Fibroblast of peridontal ligament (primary cell): ENCODE measurements around the gene VTN.
A peak's percentile ranks its signal among the peaks of the same experiment; 100 is the strongest.

ENCODE experiments used
- DNase-seq: peaks from one replicate; pipeline ENCODE4 v3.0.0-alpha.2; 2010; ENCODE audit errors: extremely low read depth

Gene VTN

DNA sequence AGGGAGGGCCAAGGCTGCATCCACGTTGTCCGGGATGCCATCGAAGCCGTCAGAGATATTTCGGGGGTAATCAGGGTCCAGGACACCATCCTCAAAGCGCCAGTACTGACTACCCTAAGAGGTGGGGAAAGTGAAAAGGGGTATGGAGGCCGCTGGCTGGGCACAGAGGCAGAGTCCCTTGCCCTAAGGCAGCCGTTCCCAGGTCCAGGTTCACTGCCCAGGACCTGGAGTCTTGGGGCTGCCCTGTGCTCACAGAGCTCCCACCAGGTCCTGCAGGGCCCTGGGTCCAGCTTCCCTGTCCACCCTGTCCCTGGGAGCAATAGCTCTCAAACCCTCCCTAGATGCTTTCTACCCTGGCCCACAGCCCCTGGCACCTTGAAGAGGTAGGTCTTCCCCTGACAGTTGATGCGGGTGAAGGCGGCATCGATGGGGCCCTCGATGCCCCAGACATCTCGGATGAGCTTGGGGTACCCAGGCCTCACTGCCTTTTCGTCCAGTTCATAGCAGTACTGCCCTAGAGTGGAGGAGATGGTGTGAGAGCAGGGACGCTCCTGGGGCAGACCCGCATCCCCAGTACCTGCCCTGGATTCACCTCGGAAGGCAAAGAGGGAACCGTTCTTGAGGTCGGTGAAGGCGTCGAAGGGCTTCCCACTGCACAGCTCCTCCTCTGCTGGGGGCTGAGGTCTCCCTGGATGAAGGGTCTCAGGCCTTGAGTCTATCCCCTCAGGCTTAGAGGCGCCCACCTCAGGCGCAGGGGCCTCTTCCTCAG is 1.0 kb downstream of the VTN start:
- no peak for DNase-seq

GRCh38 chr17:28368306-28368831 is 1.7 kb downstream of the VTN start:
- DNase-seq, result no peak

DNA sequence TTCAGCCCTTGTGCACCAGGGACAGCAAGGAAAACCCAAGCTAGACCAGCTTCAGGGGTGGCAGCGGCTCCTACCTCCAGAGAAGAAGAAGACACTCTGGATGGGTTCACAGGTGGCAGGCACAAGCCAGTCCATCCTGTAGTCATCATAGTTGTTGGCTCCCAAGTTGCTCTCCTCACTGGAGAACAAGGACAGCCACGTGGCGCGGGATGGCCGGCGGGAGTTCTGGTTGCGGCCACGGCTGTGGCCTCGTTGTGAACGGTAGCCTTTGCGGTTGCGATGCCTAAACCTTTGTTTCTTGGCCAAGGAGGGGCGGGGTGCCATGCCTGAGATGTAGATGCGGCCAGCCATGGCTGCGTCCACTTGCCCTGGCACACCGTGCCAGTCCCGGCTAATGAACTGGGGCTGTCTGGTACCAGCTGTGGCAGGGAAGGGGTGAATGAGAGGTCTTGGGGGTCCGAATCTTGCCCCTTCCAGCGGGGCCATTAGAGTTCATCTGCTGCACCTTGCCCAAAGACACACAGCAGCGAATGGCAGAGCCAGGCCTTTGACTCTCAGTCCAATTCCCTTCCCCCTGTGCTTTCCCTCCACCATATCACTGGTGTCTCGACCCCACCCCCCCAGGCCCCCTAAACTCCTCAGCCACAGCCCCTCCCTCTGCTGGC is 2.3 kb downstream of the VTN start:
- no peak for DNase-seq

- DNase-seq, result no peak
Observed at GRCh38 chr17:28366605-28367004, 3.5 kb downstream of the VTN start.

DNA sequence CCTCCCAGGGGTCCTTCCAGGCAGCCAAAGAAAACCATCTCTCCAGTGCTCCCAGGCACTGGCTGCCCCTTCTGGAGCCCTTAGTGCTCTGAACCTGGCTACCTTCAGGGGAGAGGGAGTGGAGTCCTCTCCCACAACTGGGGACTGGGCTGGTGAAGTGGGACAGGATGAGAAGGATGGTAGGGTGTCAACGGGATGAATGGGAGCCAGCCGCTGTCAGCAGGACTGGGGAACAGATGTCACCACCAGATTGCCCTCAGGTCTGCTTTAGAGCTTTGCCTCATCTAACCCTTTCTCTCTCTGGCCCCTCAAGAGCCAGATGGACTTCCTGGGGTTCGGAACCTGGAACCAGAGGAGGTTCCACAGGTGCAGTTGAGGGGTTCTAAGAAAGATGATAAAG is 4.6 kb downstream of the VTN start:
- DNase-seq, result no peak

GRCh38 chr17:28364665-28365363 is 5.3 kb downstream of the VTN start, which contains the start of gene SEBOX:
TSS of gene SEBOX (minus strand) at chr17:28365199. CDS start at chr17:28365151, 48 bp downstream.
- DNase-seq, result no peak

GRCh38 chr17:28363776-28364650 is 6.1 kb downstream of the VTN start:
- DNase-seq, result no peak

DNA sequence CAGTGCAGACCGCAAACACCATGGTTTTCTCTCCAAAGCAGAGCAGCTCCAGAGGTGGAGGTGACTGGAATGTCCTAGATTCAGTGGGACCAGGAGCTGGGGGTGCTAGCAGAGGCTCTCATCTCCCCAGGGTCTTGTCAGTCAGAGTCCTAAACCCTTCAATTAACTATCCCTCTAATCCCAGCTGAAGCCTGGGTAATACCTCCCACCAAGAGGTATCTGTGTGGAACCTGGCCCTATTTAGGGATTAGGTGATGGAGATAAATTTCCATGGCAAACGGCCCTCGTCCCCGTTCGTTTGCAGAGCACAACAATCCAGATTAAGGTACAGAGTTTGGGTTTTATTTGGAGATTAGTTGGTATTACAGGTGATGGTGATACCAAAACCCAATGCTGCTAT is 6.9 kb downstream of the VTN start:
- no peak for DNase-seq

DNA sequence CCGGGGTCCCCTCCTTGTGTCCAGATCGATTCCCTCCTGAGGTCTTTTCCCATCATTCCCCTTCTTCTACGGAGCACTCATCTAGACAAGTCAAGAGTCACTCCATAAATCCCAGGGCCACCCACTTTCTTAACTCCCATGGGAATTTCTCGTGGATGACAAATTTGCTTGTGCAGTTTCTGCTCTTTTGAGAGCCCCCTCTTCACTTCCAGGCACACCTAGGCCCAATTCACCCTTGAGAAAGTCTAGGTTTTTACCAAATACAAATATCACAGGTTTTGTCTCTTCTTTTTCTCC is 12.3 kb downstream of the VTN start:
- peak; percentile 26 for DNase-seq

GRCh38 chr17:28357061-28357900 is 12.8 kb downstream of the VTN start, which contains the start of gene POLDIP2:
TSS of gene POLDIP2 (minus strand) at chr17:28357527. CDS start at chr17:28357448, 79 bp downstream.
- DNase-seq, result peak; percentile 91

DNA sequence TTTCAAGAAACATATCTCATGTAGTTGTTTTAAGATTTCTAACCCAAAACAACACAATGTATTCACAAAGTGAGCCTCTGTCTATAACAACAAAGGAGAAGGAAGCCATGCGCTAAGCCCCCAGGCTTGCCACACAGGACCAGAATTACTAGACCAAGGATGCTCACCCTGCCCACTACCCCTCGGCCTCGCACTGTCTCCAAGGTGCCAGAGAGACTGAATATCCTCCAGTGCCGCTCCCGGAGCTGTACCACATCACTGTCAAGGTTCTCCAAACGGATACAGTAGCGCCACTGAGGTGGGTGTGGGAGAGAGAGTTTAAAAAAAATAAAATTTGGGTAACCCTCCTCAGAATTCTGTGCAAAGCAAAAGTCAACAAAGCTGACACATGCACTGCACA is 19.8 kb downstream of the VTN start:
- no peak for DNase-seq

- DNase-seq, result no peak
Observed at GRCh38 chr17:28348979-28349378, 21.1 kb downstream of the VTN start.

DNA sequence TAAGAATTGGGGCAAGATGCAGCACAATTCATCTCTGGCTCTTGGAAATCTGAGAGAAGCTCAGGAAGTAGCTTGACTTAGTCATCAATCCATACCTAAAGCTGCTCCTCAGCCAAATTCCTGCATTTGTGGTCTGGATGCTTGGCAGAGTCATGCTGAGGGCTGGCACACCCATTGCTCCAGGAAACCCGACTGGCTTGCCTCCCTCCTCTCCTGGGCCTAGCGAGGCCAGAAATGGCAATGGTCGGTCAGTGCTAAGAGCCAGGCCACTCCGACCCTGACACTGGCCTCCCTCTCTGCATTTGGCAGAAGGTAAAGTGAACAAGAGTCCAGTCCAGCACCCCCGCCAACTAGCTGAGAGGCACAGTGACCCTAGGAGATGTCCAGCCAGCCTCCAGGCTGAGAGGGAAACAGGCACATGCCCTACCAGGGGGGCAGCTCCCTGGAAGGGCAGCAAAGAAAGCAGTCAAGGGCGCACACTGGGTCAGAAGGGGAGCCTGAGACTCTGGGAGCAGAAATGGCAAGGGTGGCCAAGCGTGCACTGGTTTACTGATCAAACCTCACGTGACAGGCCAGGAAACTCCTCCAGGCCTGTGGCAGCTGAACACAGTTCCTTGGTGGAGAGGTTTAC is 22.7 kb downstream of the VTN start:
- DNase-seq, result peak; percentile 94

DNA sequence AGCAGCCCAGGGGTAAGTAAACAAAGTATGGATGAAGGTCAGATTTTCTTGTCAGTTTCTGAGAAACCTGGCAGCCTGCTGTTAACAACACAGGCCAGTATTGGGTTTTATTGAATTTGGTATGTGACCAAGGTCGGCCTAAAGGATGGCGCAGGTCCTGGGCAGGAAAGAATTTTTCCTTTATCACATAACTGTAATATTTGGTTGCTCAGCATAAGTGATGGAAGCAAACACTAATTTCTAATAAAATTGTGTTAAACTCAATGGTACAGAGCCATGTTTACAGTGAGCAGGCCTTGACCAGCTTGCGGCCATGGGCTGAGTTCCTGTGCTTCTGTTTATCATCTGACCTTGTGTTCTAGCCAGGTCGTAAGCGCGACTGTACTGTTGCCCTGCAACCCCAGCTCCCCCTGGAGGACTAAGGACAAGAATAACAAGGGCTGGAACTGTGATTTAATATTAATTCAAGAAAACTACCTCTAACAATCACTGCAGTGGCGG is 23.3 kb downstream of the VTN start:
- DNase-seq, result no peak

- DNase-seq, result no peak
Observed at GRCh38 chr17:28346199-28346580, 23.9 kb downstream of the VTN start.

- no peak for DNase-seq
Observed at GRCh38 chr17:28345419-28346198, 24.5 kb downstream of the VTN start.

GRCh38 chr17:28344435-28344901 is 25.6 kb downstream of the VTN start:
- DNase-seq, result no peak

DNA sequence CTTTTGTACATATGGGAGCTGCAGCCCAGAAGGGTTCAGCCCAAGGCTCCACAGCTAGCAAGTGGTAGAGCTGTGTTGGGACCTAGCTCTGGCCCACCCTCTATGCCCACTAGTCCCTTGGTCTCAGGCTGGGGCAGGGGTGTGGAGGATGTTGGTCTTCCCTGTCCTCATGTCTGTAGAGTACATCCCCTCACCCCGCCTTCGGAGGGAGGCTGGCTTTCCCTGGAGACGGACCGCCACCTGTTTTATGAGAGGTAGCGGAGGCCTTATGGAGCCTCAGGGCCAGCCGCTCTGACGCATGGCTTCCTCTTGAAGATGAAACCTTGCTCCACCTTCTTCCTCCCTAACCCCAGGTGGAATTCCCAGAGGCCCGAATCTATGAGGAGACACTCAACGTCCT is 26.1 kb downstream of the VTN start:
- no peak for DNase-seq

DNA sequence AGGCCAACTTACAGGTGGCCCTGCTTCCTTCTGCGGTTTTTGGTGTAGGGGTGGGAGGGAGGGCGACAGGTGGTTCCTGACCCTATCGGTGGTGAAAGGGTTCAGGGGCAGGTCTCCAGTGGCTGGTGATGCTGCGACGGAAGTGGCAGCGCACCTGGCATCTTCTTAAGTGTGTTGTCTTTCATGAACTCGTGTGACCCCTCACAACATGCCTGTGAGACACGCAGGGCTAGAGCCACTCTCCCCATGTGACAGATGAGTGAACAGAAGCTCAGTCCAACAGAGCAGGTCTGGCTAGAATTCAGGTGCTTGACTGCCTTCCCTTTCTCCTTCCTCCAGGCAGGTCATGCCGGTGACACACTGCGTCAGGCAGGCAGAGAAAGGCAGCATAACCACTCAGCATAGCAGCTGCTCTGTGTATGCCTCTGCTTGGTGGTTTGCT is 26.6 kb downstream of the VTN start:
- no peak for DNase-seq
